CD4-positive, alpha-beta T cell treated with Interleukin-21 for 1 hour (primary cell): ENCODE data around the gene PIGQ.

Experiments
- DNase-seq: peaks from one replicate; pipeline ENCODE4 v3.0.0-alpha.2; 2020

PIGQ gene

DNA sequence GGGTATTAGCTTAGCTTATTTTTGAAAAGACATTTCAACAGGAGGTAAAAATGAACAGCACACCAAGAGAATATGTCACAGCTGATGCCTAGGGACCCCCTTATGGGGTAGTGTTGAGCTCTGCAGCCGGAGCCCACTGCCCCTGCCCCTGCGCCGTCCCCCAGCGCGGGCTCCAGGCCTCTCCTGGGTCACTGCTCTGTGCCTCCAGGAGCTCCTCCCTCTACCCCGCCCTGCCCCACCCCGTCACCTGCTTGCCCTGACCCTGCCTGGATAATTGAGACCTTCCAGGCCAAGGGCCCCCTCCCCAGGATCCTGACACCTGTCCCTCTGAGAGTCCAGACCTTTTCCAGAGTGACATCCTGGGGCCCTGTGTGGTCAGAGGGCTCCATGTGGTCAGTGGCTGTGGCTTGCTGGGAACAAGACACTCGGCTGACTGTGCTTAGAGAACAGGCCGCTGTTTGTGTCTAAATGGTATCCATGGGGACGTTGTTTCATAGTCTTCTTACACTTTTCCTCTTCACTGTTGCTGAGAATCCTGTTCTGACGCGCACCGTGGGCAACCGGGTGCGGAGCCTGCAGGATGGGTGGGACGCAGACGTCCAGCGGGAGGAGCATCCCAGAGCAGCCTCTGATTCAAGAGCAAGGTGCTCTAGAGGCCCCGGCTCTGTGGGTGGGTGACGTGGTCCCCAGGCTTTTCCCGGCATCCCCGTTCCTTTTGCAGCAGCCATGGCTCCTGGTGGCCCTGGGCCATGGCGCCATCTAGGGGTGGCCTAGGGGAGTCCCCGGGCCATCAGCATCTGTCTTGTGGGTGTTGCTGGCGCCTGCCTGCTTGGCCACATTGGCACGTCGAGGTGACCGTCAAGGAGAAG is 41.0 kb downstream of the PIGQ start:
- peak; percentile 61 for DNase-seq

DNA sequence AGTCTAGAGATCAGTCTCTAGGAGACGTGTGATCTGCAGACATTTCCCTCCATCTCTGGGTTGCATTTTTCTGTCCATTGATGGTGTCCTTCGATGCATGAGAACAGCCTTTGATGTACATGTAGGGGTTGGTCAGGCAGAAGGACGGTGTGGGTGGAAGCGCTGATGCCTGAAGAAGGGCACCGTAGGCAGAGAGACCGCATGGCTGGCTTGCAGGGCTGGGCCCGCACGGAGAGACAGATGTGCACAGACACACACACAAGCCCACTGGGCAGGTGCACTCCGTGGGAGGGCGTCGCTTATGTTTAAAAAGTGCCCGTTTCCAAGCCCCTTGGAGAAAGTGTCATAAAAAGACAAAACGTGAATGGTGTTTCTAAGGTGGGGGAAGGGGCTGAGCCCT is 45.4 kb downstream of the PIGQ start:
- DNase-seq: no peak

- no peak for DNase-seq
These were observed 47.2 kb downstream of the PIGQ start for GRCh38 chr16:616733-617586.

DNA sequence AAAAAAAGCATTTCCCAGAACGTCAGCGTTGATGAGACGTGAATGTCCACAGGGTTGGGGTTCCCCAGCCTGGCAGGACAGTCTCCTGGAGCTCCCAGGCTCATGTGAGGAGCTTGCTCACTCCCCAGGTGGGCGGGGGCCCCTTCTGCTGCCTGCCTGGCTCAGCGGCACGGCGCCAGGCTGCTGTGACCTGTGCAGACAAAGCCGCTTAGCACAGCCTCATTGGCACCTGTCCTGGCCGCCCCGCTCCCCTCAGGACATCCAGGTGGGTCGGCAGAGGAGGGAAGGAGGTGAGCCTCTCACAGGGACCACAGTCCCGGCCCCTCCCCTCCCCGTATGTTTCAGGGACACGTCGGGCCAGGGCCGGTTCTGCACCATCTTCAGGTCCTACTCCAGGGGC is 48.1 kb downstream of the PIGQ start:
- DNase-seq: no peak

DNA sequence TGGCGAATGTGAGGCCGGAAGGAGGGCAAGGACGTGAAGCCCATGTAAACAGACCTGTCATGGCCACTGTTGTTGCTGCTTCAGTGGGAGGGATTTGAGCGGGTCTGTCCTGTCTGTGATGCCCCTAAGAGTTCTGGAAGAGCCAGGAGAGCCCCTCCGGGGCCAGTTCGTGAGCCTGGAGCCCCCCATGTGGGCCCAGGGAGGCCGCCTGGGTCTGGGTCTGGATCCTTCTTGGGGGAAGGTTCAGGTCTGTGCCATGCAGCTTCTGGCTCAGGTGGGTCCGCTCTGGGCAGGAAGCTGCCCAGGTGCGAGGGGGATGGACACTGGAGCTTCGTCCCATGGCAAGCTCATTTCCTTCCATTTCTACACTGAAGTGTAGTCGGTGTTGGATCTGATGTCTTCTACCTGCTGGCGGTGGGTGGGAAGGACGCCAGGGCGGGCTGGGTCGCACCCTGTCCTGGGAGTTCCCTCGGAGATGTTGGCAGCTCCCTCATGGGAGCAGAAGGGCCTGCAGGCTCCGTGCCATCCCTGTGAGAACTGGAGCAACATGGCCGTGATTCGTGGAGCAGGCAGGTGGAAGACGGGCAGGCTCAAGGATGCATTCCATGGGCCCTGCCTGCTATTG is 49.8 kb downstream of the PIGQ start:
- DNase-seq: no peak

DNA sequence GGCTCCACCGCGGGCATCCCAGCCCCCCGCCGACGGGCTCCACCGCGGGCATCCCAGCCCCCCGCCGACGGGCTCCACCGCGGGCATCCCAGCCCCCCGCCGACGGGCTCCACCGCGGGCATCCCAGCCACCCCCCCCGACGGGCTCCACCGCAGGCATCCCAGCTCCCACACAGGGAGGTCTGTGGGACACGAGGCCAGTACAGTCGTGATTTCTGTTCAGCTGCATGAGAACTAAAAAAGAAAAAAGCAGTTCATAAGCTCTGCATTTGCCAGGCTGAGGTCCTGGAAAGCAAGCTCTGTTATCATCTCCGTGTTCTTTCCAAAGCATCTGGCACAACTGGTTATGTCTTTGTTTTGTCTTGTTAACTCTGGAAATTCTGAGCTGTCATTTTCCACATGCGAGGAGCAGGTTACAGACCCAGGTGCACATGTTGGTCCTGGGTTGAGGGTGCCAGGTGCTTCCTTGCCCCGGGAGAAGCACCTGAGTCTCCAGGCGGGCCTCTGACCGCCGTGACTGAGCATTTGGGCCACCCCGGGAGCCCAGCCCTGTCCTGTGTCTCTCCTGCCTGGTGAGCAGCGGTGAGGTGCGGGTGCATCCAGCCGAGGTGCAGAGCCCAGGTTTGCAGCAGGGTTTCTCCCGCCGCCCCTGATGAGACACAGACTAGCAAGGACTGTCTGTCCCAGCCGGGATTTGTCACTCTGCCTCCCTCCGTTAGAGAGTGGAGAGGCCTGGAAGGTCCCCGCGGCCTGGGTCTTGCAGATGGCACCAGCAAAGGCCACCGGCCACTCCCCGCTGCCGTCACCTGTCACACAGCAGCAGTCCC is 51.1 kb downstream of the PIGQ start:
- no peak for DNase-seq

GRCh38 chr16:621526-622105 is 51.8 kb downstream of the PIGQ start:
- DNase-seq: no peak

GRCh38 chr16:622920-623280 is 53.1 kb downstream of the PIGQ start:
- no peak for DNase-seq

GRCh38 chr16:624526-625070 is 54.8 kb downstream of the PIGQ start:
- no peak for DNase-seq

- no peak for DNase-seq
These were observed 55.6 kb downstream of the PIGQ start for GRCh38 chr16:625117-625976.

- DNase-seq: no peak
These were observed 56.4 kb downstream of the PIGQ start for GRCh38 chr16:625977-626765.

- DNase-seq: no peak
These were observed 57.2 kb downstream of the PIGQ start for GRCh38 chr16:626787-627453.

- no peak for DNase-seq
These were observed 57.9 kb downstream of the PIGQ start for GRCh38 chr16:627454-628239.

- no peak for DNase-seq
These were observed 58.7 kb downstream of the PIGQ start for GRCh38 chr16:628321-629061.

GRCh38 chr16:629185-629832 is 59.5 kb downstream of the PIGQ start:
- no peak for DNase-seq

GRCh38 chr16:629833-630248 is 60.1 kb downstream of the PIGQ start:
- no peak for DNase-seq

DNA sequence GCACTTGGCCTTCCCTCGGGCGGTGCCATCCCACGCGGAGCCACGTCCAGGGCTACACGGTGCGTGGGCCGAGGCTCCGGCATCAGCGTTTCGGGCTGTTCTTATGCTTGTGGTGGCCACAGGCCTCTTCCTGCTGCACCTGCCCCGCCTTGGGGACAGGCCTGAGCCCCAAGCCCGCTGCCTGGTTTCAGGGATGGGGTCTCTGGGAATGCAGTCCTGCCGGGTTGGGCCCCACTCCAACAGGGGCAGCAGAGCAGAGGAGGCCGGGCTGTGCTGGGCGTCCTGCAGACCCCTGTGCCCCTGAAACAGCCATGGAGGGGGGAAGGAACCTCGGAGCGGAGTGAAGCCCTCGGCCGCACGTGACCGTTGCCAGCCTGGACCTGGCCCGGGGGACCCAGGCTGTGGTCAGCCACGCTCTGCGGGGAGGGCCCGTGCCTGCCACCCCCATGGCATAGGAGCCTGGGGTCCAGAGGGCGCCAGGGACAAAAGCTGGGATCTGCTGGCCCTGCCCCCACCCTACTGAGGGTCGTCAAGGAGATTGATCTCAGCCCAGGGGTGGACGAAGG is 60.6 kb downstream of the PIGQ start:
- no peak for DNase-seq
